Spleen (tissue), 7 donors: Measurements from ENCODE around the gene PCNP.

Experiments
- POLR2A ChIP-seq, 3 donors: fragments of 450-650 bp; IDR thresholded peaks; one replicate each; pipeline ENCODE4 v1.5.1; 2017; ENCODE audit warnings: antibody characterized with exemption in 3 of 3, mild to moderate bottlenecking in 1 of 3
- POLR2AphosphoS5 ChIP-seq, 3 donors: sonication (generic); formaldehyde crosslinking; IDR thresholded peaks; one replicate each; pipeline ENCODE4 v1.5.1; 2017; ENCODE audit warnings: antibody characterized with exemption in 3 of 3
- TF ChIP-seq, protein P1 (sequence below), 11 experiments: fragments of 200-600 bp in 7 of 11; fragments of 450-650 bp in 4 of 11; sonication (generic) in 4 of 11; IDR thresholded peaks in 8 of 11; conservative IDR thresholded peaks in 3 of 11; 1 replicate in 7 of 11; 2 replicates in 4 of 11; pipeline versions ENCODE4 v1.4.0 to v1.8.0; 2016 to 2021; ENCODE audit warnings: antibody characterized with exemption in 11 of 11, inconsistent platforms in 4 of 11, mild to moderate bottlenecking in 1 of 11
- donor health status: DM: no; HTN: no; CAD: no; lungs with moderate emphysema.
- donor health status: DM: no; HTN: no; CAD: no.
- donor health status: DM: no; HTN: no; CAD: no.

DNA sequence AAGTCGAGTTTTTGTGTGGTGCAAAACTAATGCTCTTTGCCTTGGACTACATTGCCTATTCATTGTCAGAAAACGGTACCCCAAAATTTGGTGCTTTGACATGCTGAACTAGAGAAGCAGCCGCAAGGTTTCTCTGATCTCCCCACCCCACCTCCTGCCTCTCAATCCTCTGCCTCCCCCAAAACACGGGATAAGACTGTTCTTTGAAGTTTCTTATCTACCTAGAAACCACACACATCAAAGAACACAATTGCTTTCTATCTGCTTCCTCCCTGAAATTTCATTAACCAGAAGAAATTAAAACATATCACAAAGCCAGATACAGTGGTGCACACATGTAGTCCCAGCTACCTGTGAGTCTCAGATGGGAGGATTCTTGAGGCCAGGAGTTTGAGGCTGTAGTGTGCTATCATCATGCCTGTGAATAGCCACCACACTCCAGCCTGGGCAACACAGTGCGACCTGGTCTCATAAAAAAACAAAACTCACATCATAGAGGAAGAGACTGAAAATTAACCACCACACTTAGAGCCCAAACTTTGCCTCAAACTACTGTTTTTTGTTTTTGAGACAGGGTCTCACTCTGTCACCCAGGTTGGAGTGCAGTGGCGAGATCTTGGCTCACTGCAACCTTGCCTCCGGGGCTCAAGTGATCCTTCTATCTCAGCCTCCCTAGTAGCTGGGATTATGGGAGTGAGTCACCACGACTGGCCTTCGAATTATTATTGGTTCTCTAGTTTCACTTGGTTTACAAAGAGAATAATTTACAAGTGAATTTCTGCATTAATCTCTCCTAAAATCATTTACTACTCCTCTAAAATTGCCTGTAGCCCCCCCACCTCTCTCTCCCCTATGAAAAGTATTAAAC, 2.7 kb upstream of the PCNP start:
- TF ChIP-seq, protein P1, sequence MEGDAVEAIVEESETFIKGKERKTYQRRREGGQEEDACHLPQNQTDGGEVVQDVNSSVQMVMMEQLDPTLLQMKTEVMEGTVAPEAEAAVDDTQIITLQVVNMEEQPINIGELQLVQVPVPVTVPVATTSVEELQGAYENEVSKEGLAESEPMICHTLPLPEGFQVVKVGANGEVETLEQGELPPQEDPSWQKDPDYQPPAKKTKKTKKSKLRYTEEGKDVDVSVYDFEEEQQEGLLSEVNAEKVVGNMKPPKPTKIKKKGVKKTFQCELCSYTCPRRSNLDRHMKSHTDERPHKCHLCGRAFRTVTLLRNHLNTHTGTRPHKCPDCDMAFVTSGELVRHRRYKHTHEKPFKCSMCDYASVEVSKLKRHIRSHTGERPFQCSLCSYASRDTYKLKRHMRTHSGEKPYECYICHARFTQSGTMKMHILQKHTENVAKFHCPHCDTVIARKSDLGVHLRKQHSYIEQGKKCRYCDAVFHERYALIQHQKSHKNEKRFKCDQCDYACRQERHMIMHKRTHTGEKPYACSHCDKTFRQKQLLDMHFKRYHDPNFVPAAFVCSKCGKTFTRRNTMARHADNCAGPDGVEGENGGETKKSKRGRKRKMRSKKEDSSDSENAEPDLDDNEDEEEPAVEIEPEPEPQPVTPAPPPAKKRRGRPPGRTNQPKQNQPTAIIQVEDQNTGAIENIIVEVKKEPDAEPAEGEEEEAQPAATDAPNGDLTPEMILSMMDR (IDR thresholded peaks at IDR 0.05 in 8 of 11, conservative IDR thresholded peaks at IDR 0.05 in 3 of 11), result no peak
- TF ChIP-seq POLR2A (IDR thresholded peaks at IDR 0.05), result no peak
- TF ChIP-seq POLR2AphosphoS5 (IDR thresholded peaks at IDR 0.05), result no peak
